SH-SY5Y (cell line): ENCODE data around the gene TXK.

ENCODE experiments used
- GATA2 ChIP-seq: IDR thresholded peaks from 2 replicates; pipeline ENCODE4 v1.6.1; 2011; ENCODE audit warnings: mild to moderate bottlenecking, low read depth, low read length
- GATA3 ChIP-seq: IDR thresholded peaks from 2 replicates; pipeline ENCODE4 v1.6.1; 2011; ENCODE audit warnings: low read depth, mild to moderate bottlenecking, low read length, moderate library complexity

TXK gene

GRCh38 chr4:48149827-48150370 lies 15.8 kb upstream of the TXK start:
- TF ChIP-seq GATA3 = no peak
- TF ChIP-seq GATA2 = no peak

DNA sequence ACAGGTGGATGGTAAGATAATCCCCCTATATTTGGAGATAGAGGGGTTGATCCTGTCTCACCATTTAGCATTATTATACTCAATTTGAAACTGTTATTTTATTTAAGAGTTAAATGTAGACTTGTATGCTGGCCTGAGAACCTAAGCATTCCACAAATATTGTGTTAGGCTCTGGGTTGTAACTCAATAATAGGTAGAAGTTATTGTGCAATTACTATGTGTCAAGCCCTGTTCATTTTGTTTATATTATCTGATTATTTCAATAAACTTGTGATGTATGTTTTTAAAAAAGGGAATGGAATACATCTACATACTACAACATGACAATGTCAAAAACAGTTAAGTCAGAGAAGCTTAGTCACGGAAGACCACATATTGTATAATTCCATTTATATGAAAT lies 13.6 kb upstream of the TXK start:
- TF ChIP-seq GATA2 = no peak
- TF ChIP-seq GATA3 = no peak

DNA sequence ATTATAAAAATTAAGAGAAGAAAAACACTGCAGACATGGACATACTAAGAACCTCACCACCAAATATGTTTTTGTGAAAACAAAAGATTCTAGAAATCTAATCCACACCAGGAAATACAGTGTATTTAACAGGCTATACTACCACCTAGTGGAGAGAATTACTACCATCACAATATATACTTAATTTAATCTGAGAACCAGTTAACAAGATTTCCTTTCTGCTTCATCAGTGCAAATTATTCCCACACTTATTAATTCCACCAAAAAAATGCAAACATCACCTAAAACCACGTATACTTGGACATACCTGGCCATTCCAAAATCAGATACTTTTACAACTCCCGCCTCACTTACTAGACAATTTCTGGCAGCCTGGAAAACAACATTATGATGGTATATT lies 7.0 kb upstream of the TXK start:
- no peak for TF ChIP-seq GATA2
- TF ChIP-seq GATA3 = no peak

- TF ChIP-seq GATA3 = no peak
- no peak for TF ChIP-seq GATA2
Measured at GRCh38 chr4:48139691-48140090, 5.6 kb upstream of the TXK start.

DNA sequence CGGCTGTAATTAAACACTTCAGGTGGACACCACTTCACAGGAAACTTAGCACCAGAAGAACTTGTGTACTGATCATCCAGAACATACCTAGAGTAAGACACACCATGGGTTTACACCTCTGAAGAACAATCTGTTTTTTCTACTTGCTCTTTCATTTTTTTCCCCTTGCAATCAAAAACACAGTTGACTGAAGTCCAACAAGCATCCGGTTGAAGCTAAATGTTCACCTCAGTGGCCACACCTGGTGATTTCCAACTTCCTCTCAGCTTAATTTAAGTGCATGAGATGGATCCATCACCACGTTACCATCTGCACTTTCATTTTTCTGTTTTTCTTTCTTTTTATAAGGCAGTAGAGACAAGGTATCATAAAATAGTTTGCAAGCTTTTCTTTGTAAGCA lies 4.9 kb upstream of the TXK start:
- TF ChIP-seq GATA3 = no peak
- no peak for TF ChIP-seq GATA2

GRCh38 chr4:48138511-48138910 lies 4.5 kb upstream of the TXK start:
- no peak for TF ChIP-seq GATA2
- no peak for TF ChIP-seq GATA3

DNA sequence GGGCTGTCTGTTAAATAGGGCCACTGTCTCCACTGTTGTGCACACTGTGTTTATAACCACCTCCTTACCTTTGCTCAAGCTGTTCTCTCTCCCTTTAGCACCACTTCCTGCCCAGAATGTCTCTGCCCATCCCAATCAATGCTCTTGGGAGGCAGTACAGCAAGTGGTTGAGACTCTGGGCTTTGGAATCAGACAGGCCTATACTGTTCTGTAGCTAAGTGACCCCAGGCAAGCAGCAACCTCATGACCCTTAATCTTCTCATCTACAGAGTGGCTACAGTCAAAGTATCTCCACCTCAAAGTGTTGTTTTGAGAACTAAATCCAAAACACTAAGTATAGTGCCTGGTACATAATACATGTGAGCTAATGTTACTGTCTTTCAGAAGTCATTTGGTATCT lies 3.8 kb upstream of the TXK start:
- TF ChIP-seq GATA2 (no peak), GATA3 (no peak)

DNA sequence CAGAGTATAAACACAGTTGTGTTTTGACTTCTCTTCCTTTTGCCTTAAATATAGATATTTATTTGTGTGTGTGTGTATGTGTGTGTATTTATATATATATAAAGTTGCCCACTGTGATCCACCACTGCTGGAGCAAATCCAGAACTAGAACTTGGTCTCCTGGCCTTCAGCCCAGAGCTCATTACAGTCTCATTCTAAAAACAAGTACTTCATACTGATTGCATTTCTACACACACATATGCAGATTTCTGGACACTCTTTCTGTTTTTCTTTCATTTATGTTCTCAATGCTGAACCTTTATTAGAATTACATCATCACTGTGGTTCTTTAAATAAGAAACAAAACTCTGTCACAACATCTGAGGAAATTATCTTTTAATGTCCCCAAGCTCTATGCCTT lies 381 bp downstream of the TXK start:
- TF ChIP-seq GATA2 = no peak
- no peak for TF ChIP-seq GATA3

GRCh38 chr4:48131736-48132135 lies 2.3 kb downstream of the TXK start:
- TF ChIP-seq GATA3 (no peak), GATA2 (no peak)

DNA sequence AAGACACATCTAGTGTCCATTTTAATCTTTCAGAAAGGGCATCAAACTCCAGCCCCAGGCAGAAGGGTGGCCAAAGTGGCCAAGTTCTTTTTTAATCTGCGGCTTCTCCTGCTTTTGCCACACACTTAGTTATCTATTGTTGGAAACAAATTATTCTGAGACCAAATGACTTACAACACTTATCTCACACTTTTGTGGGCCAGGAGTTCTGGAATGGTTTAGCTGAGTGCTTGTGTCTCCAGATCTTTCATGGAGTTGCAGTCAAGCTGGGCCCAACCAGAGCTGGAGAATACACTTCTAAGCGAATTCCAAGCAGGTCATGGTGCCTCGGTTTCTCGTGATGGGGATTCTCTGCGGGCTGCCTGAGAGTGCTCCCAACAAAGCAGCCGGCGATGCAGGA lies 4.0 kb downstream of the TXK start:
- TF ChIP-seq GATA3 (no peak), GATA2 (no peak)

DNA sequence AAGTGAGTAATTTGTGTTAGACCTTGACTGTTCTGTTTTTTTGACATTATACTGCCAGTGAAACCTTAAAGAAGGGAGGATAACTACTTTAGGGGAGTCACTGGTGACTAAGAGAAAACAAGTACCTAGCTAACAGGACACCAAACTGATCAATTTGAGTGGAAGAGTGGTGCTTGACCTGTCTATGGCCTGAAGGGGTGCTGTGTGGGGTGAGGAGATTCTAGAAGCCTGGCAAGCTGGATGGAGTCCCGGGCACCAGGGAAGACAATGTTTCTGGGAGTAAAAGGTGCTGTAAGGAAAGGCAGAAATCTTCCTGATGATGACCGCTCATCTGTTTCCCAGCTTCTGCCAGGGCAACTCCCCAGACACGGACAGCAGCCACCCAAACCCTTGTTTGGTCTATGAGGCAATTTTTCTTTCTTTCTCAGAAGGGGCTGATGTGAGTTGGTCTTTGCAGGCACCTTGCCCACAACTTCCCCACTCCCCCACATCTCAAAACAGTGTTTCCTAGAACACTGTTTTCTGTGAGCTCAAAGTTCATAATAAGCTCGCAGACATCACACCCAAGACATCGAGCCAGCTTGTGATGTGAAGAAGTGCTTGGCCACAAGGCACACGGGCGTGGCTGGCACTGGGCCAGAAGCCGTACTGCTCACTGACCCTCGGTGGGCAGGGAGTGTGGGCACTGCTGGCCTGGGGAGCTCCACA lies 4.6 kb downstream of the TXK start:
- TF ChIP-seq GATA2 (no peak), GATA3 (no peak)

GRCh38 chr4:48127682-48128404 lies 6.2 kb downstream of the TXK start:
- no peak for TF ChIP-seq GATA3
- no peak for TF ChIP-seq GATA2

DNA sequence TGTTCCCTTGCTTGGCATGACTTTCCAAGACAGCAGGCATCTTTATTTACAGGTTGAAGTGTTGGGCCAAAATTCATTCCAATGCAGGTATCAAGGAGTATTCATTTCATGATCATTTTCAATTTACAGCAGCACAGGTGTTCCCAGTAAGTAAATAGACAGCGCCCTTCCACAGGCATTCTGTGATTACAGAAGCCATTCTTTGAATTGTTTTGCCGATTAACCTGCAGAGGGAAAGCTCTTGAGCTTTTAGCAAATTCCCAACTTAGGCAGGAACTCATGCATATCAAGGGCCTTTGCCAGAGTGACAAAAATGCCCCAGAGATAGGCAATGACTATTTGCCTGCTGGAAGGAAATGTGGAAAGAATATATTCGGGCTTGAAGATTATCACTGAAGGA lies 6.8 kb downstream of the TXK start:
- TF ChIP-seq GATA2 (no peak), GATA3 (no peak)

DNA sequence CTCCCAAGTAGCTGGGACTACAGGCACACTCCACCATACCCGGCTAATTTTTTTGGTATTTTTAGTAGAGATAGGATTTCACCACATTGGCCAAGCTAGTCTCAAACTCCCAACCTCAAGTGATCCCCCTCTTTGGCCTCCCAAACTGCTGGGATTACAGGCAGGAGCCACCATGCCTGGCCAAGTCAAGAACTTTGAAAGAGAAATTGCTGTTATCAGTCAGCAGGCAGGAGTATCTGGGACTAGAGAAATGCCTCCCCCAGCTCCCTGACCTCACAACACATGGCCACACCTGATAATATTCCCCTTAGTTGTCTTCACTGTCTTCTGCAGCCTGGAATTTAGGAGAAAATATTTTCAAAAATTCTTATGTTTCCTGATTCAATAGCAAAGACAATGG lies 7.4 kb downstream of the TXK start:
- TF ChIP-seq GATA3 (no peak), GATA2 (no peak)

DNA sequence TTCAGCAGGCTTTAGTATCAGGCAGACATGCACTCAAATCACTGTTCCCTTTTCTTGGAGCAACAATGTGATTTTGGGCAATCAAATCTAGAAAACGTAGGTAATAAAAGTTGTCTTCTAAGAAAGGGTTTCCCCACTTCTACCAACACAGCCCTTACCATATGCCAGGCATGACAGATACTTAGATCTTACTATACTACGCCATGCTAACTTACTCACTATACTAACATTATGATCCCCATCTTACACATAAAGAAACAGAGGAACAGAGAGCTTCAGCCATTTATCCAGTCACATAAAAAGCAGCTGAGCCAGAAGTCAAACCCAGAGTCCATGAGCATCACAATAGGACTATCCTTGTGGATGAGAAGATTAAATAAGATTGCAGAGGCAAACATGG lies 9.2 kb downstream of the TXK start:
- TF ChIP-seq GATA2 (no peak), GATA3 (no peak)

GRCh38 chr4:48122756-48123155 lies 11.3 kb downstream of the TXK start:
- TF ChIP-seq GATA3 = no peak
- TF ChIP-seq GATA2 = no peak
